Amniotic stem cell (primary cell): ENCODE data around the gene ZNF778.
"Not testable (repeated sequence)": the region's sequence is repeated elsewhere in the genome, so short reads cannot be mapped to it uniquely, and the experiment has no call there.

Source experiments
- DNase-seq: peaks from one replicate; lab custom pipeline; 2025; lab: John Stamatoyannopoulos, UW

The ZNF778 gene

DNA sequence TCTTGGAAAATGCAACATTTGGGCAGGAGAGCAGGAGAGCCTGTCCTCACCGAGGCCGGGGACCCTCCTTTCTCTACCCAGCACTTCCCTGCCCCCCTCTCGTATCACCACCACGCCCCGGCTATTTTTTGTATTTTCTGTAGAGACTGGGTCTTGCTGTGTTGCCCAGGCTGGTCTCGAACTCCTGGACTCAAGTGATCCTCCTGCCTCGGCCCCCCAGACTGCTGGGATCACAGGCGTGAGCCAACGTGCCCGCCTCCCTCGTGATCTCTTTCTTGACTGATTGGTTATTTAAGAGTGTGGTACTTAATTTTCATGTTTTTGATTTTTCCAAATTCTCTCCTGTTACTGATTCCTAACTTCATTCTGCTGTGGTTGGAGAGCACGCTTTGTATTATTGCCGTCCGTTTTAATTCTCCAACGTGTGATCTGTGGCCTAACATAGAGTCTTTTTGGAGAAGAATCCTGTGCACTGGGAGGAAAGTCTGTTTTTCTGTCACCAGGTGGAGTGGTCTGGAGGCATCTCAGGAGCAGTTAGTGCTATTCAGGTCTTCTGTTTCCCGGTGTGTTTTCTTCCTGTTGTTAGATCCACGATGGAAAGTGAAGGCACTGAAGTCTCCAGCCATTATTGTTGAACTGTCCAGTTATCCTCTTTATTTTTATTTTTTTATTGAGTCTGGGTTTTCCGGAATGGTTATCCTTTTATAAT, 40.4 kb downstream of the ZNF778 start:
- DNase-seq, result no peak

DNA sequence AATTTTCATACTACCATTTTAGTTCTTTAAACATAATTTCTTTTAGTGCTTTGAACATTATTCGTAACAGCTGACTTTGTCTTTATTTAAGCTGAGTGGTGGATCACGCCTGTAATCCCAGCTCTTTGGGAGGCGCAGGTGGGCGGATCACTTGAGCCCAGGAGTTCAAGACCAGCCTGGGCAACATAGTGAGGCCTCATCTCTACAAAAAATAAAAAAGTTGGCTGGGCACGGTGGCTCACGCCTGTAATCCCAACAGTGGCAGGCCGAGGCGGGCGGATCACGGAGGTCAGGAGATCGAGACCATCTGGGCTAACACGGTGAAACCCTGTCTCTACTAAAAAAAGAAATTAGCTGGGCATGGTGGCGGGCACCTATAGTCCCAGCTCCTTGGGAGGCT, 42.4 kb downstream of the ZNF778 start:
- DNase-seq, result not testable (repeated sequence)

DNA sequence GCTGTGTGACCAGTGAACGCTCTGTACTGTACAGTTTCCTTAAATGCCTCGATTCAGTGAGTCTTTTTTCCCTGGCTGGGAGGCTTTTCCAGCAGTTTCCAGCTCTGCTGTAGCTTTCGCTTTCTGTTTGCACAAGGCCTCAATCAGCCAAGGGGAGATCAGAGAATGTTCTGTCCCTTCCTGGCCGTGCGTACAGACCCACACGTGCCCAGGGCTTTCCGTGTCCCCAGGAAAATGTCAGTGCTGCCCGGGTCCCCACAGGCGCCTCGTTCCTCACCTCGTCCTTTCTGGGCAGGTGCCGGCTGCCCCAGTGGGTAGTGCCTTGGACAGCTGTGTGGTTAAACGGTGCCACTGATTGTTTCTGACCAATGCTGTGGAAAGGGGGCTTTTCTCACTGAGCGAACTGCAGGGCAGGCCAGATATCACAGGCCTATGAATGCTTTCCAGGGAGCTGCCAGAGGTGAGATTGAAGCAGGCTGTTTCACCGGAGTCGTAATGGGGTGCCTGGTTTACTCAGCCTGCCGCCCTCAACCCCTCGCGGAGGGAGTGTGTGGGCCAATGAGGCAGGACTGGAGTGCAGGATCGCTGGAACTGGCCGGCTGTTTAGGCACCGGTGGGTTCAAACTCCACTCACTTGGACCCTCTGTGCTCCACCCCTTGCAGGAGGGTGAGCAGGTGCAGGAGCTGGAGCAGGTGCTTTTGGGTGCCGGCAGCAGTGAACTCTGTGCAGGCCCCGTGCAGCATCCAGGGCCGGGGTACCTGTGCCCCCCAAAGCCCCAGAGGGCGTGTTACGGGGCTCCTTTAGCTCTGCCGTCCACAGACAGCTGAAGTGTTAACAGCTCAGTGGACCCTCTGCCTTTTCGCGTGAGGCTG, 44.4 kb downstream of the ZNF778 start:
- no peak for DNase-seq

DNA sequence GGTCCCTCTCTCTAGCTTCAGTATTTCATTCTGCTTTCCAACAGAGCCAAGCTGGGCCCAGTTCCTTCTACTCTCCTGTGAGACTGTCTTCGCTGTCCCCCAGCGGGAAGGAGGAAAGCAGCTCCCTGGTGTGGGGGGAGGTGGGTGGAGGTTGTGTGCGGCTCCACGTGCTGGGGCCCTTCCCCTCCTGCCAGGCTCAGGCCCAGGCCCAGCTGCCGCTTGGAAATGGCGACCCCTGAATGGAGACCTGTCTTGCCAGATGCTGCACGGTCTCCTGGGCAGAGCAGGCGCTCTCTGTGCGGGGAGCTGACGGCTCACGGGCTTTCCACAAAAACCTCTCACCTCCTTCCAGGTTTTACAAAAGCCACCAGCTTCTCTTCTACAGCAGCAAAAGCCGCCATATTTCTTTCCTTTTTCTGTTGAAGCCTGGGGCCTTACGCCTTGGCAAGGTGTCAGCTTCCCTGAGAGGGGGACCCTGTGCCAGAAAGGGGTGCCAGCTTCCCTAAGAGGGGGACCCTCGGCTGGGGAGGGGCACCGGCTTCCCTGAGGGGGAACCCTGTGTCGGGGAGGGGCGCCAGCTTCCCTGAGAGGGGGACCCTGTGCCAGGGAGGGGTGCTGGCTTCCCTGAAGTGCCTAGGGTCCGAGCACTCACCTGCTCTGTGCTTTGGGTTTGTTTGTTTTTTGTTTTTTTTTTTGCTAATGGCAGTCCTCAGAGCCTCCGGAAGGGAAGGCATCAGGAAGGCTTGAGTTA, 47.5 kb downstream of the ZNF778 start:
- no peak for DNase-seq

DNA sequence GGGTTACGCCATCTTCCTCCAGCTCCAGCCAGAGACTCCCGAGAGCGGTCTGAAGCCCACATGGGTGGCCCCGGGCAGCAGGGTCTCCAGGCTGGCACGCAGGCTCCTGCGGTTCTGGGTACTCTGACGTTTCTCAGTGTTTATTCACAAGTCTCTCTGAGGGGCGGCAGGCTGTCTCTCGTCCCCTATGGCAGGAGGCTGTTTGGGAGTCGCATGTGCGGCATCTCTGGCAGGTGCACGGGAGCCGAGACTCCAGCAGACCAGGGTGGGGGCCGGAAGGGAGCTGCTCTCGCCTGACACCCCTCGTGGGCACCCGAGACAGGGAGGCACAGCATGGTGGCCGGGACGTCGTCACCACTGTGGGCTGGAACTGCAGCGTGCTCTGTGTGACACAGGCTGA, 48.1 kb downstream of the ZNF778 start:
- DNase-seq, result no peak

DNA sequence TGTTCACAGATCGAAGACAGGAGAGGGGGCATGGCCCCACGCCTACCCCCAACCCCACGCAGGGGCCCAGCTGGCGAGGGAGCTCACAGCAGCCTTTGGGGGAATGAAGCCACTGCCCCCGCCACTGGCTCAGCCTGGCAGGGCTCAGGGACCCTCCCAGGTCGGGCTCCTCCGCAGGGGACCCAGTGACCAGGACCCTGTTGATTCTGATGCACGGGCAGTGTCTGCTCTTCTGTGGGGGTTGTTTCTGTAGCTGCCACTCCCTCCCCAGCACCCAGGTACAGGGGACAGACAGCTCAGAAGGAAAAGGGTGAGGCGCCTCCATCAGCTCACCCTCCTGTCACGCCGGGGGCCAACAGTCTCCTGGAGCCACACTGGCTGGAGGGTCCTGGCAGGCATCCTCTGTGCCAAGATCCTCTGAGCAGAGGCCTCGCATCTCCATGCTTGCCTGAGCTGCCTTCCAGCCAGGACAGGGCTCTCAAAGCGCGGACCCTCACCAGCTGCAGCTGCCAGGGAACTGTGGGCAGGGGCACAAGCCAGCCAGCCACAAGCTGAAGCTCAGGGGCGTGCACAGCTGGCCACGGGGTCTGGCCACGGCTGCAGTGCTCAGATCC, 49.1 kb downstream of the ZNF778 start:
- no peak for DNase-seq

DNA sequence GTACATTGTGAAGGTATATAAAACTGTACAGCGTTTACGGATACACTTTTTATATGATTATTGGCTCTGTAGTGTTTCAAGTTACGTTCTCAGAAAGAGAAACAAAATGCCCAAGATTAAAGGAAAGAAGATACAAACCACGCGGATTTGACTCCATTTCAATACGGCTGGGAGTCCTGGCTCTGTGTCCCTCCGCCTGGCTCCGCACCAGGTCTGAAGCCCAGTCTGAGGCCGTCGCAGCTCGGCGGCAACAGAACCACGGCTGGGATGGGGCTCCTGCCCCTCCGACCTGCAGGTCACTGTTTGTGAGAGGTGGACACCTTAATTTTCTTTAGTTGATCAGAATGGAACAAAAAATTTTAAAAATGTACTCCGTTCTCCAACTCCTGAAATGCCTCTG, 50.2 kb downstream of the ZNF778 start:
- not testable (repeated sequence) for DNase-seq

DNA sequence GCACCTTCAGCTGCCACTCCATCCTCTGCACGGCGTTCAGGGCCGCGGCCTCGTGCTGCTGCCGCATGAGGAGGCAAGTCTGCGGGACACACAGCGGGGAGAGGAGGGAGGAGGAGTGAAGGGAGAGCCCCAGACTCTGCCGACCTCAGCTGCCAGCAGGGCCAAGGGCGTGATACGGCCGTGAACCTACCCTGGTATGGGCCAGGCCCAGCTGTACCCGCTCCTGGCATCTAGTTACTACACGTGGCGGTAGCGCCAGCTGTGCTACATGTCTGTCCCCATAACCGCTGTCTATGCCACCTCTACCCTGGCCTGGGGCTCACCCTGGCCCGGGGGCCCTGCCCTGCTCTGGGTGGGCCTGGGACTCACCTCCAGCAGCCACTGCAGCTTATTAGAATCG, 51.1 kb downstream of the ZNF778 start:
- no peak for DNase-seq

DNA sequence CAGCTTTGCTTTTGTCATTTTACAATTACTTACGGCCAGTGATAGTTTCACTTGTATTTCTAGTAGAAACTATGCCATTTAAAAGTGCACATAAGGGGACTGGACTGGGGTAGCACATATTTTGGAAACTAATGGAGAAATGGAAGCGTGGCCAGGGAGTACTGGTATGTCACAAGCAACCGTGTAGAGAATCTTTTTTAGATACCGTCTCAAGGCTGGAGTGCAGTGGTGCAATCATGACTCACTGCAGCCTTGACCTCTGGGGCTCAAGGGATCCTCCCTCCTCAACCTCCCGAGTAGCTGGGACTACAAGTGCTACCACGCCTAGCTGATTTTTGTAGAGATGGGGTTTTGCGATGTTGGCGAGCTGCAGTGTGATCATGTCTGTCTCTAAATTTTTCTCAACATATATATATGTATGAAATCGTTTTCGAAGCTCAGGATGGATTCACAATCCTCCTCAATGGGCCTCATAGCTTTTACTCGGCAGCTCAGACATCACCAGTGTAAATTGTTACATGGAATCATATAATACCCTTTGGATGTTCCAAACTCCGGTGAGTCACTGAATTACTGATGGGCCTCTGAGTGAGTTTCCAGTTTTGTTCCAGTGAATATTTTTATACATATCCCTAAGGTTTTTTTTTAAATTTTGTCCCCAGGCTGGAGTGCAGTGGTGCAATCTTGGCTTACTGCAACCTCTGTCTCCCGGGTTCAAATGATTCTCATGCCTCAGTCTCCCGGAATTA, 51.7 kb downstream of the ZNF778 start:
- DNase-seq, result no peak

DNA sequence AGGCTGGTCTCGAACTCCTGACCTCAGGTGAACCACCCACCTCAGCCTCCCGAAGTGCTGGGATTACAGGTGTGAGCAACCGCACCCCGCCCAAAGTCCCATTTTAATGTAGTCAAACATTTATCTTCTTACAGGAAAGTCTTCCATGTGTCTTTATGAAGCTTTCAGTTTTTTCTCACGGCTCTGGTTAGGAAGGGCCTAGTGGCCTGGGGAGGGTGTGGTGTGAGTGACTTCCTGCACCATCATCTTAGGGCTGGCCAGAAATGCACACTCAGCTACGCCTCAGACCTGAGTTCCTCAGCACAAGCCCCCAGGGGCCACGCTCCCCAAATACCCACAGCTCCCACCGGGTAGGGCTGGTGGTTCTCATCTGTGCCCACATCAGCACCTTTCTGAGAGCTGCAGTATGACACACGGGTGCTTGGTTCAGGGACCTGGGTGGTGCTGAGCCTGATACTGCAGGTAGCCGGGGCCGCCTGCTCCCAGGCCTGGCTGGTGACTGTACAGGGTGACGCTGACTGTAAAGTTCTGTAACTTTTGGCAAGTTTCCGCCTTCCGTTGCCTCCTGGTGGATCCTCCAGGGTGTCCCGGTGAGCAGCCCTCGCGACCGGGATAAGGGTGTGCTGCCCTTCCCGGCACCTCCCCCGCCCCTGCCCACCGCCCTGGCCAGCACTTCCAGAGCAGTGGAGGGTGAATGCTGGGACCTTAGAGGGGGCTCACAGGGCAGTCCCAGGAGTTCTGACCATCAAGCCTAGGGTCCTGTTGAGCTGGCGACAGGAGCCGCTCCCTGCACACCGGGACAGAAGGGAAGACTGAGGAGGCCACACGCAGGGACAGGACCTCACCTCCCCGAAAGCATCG, 52.5 kb downstream of the ZNF778 start:
- DNase-seq, result no peak

DNA sequence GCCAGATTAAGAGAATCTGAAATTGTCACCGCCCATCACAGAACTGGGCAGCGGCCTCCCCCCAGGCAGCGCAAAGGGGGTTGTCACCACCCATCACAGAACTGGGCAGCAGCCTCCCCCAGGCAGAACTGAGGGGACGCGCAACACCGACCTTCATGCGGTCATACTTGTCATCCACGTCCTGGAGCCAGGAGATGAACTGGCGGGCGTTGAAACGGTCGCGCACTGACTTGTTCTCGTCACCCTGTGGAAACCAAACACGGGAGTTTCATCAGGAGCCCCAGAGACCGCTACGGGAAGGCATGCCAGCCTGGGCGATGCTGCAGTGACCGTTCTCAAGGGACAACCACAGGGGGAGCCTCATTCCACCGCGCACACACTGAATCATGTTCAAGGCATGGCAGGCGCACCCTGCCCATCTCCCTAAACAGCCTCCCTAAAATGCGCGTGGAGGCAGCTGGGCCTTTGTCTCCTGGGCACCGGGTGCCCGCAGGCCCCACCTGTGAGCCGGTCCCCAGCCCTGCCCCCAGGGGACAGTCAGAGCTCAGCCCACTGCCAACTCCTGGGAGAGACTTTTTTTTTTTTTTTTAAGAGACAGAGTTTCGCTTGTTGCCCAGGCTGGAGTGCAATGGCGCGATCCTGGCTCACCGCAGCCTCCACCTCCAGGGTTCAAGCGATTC, 53.3 kb downstream of the ZNF778 start:
- no peak for DNase-seq

DNA sequence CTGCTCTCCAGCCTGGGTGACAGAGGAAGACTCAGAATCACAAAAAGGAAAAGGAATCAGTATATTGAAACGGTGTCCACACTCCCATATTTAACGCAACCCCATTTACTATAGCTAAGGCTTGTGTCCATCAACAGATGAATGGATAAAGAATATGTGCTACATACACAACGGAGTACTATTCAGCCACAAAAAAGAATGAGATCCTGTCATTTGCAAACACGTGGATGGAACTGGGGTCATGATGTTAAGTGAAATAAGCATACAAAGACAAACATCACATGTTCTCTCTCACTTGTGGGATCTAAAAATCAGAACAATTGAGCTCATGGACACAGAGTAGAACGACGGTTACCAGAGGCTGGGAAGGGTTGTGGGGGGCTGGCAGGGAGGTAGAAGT, 55.1 kb downstream of the ZNF778 start:
- no peak for DNase-seq

DNA sequence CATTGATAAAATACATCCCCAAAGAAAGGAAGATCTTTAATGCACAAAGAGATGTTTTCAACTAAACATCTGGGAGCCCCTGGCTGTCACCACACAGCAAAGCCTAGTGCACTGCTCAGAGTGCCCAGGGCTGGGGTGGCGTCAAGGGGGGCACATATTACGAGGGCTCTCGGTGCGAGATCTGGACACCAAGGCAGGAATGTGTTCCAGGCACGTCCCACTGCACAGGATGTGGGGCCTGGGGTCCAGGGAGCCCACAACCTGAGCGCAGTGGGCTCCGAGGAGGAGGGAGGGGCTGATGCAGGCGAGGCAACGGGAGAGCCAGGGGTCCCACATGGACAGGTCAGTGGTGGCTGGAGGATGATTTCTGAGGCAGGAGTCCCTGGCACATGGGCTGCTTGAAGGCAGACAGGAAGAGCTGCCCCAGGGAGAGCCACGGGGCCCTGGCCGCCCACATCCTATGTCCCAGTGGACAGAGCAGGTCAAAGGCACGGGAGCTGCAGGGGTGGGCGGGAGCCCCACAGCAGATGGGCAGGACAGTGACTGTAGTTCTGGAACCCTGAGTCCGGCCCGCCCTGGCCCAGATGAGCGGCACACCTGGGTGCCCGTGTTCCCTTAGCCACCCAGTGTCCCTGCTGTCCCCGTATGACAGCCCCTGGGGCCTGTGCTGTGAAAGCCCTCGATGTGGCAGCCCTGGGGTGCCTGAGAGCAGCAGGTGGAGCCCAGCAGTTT, 56.4 kb downstream of the ZNF778 start:
- no peak for DNase-seq

DNA sequence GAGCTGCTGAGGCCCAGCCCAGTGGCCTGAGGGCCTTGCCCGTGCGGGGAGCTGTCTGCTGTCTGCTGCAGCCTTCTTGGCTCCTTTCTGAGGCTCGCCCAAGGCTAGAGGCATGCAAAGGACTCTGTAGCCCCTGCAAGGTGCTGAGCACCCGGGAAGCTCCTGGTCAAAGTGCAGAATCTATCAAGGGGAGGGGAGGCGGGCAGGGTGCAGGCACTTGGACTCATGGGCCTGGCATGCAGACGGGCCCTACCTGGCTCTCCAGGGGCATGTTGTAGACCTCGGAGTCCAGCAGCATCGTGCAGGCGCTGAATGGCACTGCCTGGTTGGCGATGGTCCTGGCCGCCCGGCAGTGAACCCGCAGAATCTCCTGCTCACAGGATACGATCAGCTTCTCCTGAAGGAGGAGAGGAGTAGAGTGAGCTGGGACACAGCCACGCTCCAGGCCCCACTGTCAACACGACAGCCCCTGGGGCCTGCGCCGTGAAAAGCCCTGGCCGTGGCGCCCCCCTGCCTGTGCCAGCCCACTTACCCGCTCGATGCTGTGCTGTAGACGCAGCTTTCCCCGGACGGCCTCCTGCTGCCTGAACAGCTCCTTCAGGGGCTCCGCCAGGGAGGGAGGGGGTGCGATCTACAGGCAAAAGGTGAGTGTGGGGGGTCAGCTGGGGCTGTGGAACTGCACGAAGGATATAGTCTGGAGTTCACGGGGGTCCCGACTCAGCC, 57.2 kb downstream of the ZNF778 start:
- no peak for DNase-seq

DNA sequence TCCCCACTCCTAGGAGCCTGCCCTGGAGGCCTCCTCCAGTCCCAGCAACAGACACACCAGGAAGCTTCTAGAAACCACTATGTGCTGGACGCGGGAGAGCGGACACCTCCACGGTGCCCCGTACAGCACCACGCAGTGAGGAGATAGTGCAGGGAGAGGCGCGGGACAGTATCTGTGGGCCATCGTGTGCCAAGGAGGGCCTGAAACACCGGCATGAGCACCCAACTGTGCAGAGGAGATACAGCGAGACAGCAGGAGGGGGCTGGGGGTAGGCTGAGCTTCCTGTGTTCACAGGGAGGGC, 57.7 kb downstream of the ZNF778 start:
- DNase-seq, result no peak

DNA sequence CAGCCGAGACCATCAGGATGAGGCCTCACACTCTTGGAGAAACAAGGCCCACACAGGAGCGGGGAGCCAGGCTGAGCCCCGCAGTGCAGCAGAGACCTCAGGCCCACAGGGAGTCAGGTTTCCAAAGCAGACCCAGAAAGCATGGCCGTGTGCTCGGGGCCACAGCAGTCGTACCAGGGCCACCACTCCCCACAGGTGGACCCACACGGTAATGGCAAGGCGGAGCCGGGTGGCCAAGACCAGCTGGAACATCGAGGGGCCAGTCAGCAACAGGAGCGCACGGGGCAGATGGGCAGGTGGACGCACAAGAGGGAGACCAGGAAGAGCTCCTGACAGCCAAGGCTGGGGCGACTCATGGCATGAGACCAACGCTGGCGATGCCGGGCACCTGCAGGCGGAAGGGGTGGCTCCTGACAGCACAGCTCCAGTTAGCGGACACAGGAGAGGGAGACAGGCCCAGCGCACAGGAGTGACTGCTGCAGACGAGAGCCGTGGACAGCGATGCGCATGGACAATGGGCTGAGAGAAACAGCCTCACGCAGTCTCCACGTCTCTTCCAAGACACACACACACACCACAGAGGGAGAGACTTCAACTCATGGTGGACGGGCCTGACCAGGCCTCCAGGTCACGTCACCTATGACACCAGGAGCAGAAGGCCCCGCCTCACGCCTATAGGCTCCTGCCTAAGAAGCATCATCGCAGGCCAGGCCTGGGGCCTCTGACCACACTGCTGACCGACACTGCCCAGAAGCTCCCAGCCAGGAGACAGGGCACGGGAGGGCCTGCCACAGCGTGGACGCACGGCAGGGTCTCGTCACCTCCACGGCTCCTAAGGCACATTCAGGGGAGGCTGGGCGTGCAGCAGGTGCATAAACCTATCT, 58.6 kb downstream of the ZNF778 start:
- no peak for DNase-seq

DNA sequence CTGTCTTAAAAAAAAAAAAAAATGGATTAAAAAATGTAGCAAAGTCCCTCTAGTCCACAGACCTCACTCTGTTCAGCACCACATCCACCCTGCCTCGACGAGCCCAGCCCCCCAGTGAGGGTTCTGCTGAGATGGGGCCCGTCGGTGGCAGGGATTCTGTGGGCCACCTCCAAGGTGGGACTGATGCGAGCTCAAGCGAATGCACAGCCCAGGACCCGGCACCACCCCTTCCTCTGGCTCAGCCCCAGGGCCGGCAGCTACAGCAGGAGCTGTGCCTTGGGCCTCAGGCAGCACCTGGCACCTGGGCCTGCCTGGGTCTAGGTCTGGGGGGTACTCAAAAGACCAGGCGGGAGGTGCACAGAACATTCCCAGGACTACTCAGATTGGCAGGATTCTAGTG, 59.5 kb downstream of the ZNF778 start:
- no peak for DNase-seq
